Measurements from ENCODE around the gene SCUBE2. TPM values are rescaled to one million over a fixed set of nuclear protein-coding genes. Genes with fewer than 3 reads are reported as not detected.
"Not testable (repeated sequence)": the region's sequence is repeated elsewhere in the genome, so short reads cannot be mapped to it uniquely, and the experiment has no call there.

SCUBE2 gene
- total and polyA plus RNA-seq, 2 donors (not counting 3 experiments of a cell fraction or from before 2014, with no cell fraction given) = 0.55 to 3.5 TPM

DNA sequence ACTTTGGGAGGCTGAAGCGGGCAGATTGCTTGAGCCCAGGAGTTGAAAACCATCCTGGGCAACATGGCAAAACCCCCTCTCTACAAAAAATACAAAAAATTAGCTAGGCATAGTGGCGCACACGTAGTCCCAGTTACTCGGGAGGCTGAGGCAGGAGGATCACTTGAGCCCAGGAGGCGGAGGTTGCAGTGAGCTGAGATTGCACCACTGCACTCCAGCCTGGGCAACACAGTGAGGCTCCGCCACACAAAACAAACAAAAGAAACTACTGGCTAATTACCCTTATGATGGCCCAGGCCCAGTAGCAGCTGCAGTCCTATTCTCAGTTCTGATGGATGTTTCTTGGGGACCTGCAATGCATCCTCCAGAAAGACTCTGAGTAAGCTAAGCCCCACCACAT is 104.6 kb downstream of the SCUBE2 start:
- H3K27me3 ChIP-seq (ENCODE audit: control insufficient read depth in 2 of 2, insufficient read depth in 2 of 2, low read length in 2 of 2); H3K27ac ChIP-seq (ENCODE audit: insufficient read depth, low read depth, low read length); POLR2A ChIA-PET; DNase-seq (ENCODE audit: low read depth, low spot score); H3K36me3 ChIP-seq (ENCODE audit: control insufficient read depth in 2 of 2, extremely low read depth in 1 of 2, insufficient read depth in 2 of 2, low read length in 2 of 2); H3K4me1 ChIP-seq (ENCODE audit: control insufficient read depth, extremely low read depth, insufficient read depth, low read length); dilution Hi-C loops (cut with MboI; ENCODE audit: extremely low pct_ligation_motif_present, low sequenced_read_pairs); BruUV-seq (replicated peaks); H3K4me3 ChIP-seq (replicated peaks in 1 of 3; ENCODE audit: insufficient read depth in 1 of 3, low read depth in 1 of 3, low read length in 3 of 3); H4K20me1 ChIP-seq (replicated peaks; ENCODE audit: control insufficient read depth, extremely low read depth, insufficient read depth, low read length); intact Hi-C loops (cut with micrococcal nuclease); H3K9me3 ChIP-seq (replicated peaks; ENCODE audit: control insufficient read depth, insufficient read depth, low read length); H3K9me1 ChIP-seq (replicated peaks; ENCODE audit: control insufficient read depth, extremely low read depth, insufficient read depth, low read length); H3K79me2 ChIP-seq (ENCODE audit: control insufficient read depth, insufficient read depth, low read length); H2AFZ ChIP-seq (ENCODE audit: low read depth, low read length); H3K9ac ChIP-seq (replicated peaks; ENCODE audit: extremely low read depth, insufficient read depth, low read length); FAIRE-seq; H3K4me2 ChIP-seq (ENCODE audit: insufficient read depth, low read length); CTCF ChIA-PET: not testable (repeated sequence)

DNA sequence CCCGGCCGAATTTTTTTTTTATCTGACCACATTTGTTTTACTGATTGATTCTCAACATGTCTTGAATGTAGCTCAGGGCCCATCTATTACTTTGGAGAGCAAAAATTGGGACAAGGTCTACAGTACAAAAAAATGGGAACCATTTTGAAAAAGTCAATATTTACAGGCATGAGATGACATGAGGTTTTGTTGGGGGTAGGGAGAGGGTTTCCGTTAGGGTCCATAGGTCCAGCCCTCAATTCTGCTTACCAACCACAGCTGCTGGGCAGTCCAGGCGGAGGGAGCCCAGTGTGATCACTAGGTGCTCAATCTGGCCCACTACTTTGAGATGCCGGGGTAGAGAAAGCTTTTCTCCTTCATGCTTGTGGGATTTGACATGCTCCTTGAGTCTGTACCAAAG is 105.9 kb downstream of the SCUBE2 start:
- no peaks in the 10 kb centered on the region for H4K20me1 ChIP-seq (replicated peaks; ENCODE audit: control insufficient read depth, extremely low read depth, insufficient read depth, low read length)
- no TSS peak for BruUV-seq (replicated peaks)
- no peaks in the 10 kb centered on the region for H3K79me2 ChIP-seq (ENCODE audit: control insufficient read depth, insufficient read depth, low read length)
- dilution Hi-C loops (cut with MboI; ENCODE audit: extremely low pct_ligation_motif_present, low sequenced_read_pairs) (no loop called here), intact Hi-C loops (cut with micrococcal nuclease) (no loop called here)
- no peak for DNase-seq (ENCODE audit: low read depth, low spot score)
- H3K4me1 ChIP-seq (ENCODE audit: control insufficient read depth, extremely low read depth, insufficient read depth, low read length) = no peaks in the 10 kb centered on the region
- ChIA-PET POLR2A (no interaction called here), CTCF (interaction anchor here (0.7 to 1.1 kb wide), 2 partner anchors 21 to 152 kb away, joined by 3 read pairs; no protein-coding TSS in a partner anchor)
- no peak overlapping the region for H3K4me2 ChIP-seq (ENCODE audit: insufficient read depth, low read length)
- no peak overlapping the region for H2AFZ ChIP-seq (ENCODE audit: low read depth, low read length)
- H3K4me3 ChIP-seq (replicated peaks in 1 of 3; ENCODE audit: insufficient read depth in 1 of 3, low read depth in 1 of 3, low read length in 3 of 3) = no peak overlapping the region
- H3K27me3 ChIP-seq (ENCODE audit: control insufficient read depth in 2 of 2, insufficient read depth in 2 of 2, low read length in 2 of 2) = no peaks in the 10 kb centered on the region
- no peaks in the 10 kb centered on the region for H3K9me1 ChIP-seq (replicated peaks; ENCODE audit: control insufficient read depth, extremely low read depth, insufficient read depth, low read length)
- FAIRE-seq = no peak
- H3K36me3 ChIP-seq (ENCODE audit: control insufficient read depth in 2 of 2, extremely low read depth in 1 of 2, insufficient read depth in 2 of 2, low read length in 2 of 2) = no peaks in the 10 kb centered on the region
- no peak overlapping the region for H3K27ac ChIP-seq (ENCODE audit: insufficient read depth, low read depth, low read length)
- no peak overlapping the region for H3K9ac ChIP-seq (replicated peaks; ENCODE audit: extremely low read depth, insufficient read depth, low read length)
- no peaks in the 10 kb centered on the region for H3K9me3 ChIP-seq (replicated peaks; ENCODE audit: control insufficient read depth, insufficient read depth, low read length)
- TF ChIP-seq POLR2AphosphoS5 (IDR thresholded peaks at IDR 0.05; ENCODE audit: insufficient read depth, low read depth, low read length) (no peak), GATA2 (IDR thresholded peaks at IDR 0.05; ENCODE audit: insufficient read depth, insufficient read length, low read depth, low read length) (no peak), EZH2 (IDR thresholded peaks at IDR 0.05; ENCODE audit: borderline replicate concordance, low read depth, low read length, severe bottlenecking) (no peak), JUN (IDR thresholded peaks at IDR 0.05; ENCODE audit: borderline replicate concordance, insufficient read depth, insufficient read length, low read depth) (no peak), MYC (IDR thresholded peaks at IDR 0.05; ENCODE audit: low read depth, low read length) (no peak), POLR2A (IDR thresholded peaks at IDR 0.05; ENCODE audit: low read depth, low read length) (no peak), FOS (IDR thresholded peaks at IDR 0.05; ENCODE audit: borderline replicate concordance, insufficient read depth, low read length) (no peak)
- TF ChIP-seq, protein P1, sequence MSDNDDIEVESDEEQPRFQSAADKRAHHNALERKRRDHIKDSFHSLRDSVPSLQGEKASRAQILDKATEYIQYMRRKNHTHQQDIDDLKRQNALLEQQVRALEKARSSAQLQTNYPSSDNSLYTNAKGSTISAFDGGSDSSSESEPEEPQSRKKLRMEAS (IDR thresholded peaks at IDR 0.05; ENCODE audit: insufficient read depth, insufficient read length) = no peak
- TF ChIP-seq, protein P2, sequence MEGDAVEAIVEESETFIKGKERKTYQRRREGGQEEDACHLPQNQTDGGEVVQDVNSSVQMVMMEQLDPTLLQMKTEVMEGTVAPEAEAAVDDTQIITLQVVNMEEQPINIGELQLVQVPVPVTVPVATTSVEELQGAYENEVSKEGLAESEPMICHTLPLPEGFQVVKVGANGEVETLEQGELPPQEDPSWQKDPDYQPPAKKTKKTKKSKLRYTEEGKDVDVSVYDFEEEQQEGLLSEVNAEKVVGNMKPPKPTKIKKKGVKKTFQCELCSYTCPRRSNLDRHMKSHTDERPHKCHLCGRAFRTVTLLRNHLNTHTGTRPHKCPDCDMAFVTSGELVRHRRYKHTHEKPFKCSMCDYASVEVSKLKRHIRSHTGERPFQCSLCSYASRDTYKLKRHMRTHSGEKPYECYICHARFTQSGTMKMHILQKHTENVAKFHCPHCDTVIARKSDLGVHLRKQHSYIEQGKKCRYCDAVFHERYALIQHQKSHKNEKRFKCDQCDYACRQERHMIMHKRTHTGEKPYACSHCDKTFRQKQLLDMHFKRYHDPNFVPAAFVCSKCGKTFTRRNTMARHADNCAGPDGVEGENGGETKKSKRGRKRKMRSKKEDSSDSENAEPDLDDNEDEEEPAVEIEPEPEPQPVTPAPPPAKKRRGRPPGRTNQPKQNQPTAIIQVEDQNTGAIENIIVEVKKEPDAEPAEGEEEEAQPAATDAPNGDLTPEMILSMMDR (IDR thresholded peaks at IDR 0.05; ENCODE audit: extremely low read depth in 1 of 2, insufficient read depth in 1 of 2, low read depth in 1 of 2, low read length in 2 of 2) = no peak
